Fibroblast of skin of right quadriceps (primary cell): ENCODE measurements around the gene FOLR2.

ENCODE experiments used
- DNase-seq: peaks from one replicate; pipeline ENCODE4 v3.0.0-alpha.2; 2013

The FOLR2 gene

GRCh38 chr11:72208281-72208680 lies 8.3 kb upstream of the FOLR2 start:
- no peak for DNase-seq

GRCh38 chr11:72209101-72209500 lies 7.5 kb upstream of the FOLR2 start:
- no peak for DNase-seq

- no peak for DNase-seq
These were observed 1.2 kb downstream of the FOLR2 start for GRCh38 chr11:72217841-72218240.

GRCh38 chr11:72218251-72218745 lies 1.7 kb downstream of the FOLR2 start:
- no peak for DNase-seq

- DNase-seq: no peak
These were observed 4.2 kb downstream of the FOLR2 start for GRCh38 chr11:72220696-72221363.

- DNase-seq: no peak
These were observed 4.9 kb downstream of the FOLR2 start for GRCh38 chr11:72221386-72222075.

- no peak for DNase-seq
These were observed 5.7 kb downstream of the FOLR2 start for GRCh38 chr11:72222106-72222891.

GRCh38 chr11:72222907-72223614 lies 6.5 kb downstream of the FOLR2 start:
- DNase-seq: peak; percentile 95

GRCh38 chr11:72223615-72224563 lies 7.3 kb downstream of the FOLR2 start:
- DNase-seq: peak; percentile 74

- DNase-seq: peak; percentile 44
These were observed 8.2 kb downstream of the FOLR2 start, which contains the start of gene INPPL1 for GRCh38 chr11:72224564-72225410. Gene INPPL1, plus strand, starts transcription at chr11:72224767. Its CDS starts 218 bp downstream, at chr11:72224985.

- no peak for DNase-seq
These were observed 8.9 kb downstream of the FOLR2 start for GRCh38 chr11:72225411-72225951.

- no peak for DNase-seq
These were observed 10.1 kb downstream of the FOLR2 start for GRCh38 chr11:72226701-72227100.

- DNase-seq: no peak
These were observed 11.0 kb downstream of the FOLR2 start for GRCh38 chr11:72227316-72228228.

GRCh38 chr11:72228229-72228843 lies 11.7 kb downstream of the FOLR2 start:
- DNase-seq: no peak

GRCh38 chr11:72228844-72229231 lies 12.2 kb downstream of the FOLR2 start:
- no peak for DNase-seq

- DNase-seq: no peak
These were observed 12.8 kb downstream of the FOLR2 start for GRCh38 chr11:72229336-72229924.

- no peak for DNase-seq
These were observed 13.6 kb downstream of the FOLR2 start for GRCh38 chr11:72229925-72230763.
